Bone marrow (tissue), 2 donors: Measurements from ENCODE around the gene PADI4.
A peak's percentile ranks its signal among the peaks of the same experiment; 100 is the strongest.

Experiments
- DNase-seq, 2 donors: peaks; one replicate each; lab custom pipeline; 2025; lab: John Stamatoyannopoulos, UW

PADI4 gene

DNA sequence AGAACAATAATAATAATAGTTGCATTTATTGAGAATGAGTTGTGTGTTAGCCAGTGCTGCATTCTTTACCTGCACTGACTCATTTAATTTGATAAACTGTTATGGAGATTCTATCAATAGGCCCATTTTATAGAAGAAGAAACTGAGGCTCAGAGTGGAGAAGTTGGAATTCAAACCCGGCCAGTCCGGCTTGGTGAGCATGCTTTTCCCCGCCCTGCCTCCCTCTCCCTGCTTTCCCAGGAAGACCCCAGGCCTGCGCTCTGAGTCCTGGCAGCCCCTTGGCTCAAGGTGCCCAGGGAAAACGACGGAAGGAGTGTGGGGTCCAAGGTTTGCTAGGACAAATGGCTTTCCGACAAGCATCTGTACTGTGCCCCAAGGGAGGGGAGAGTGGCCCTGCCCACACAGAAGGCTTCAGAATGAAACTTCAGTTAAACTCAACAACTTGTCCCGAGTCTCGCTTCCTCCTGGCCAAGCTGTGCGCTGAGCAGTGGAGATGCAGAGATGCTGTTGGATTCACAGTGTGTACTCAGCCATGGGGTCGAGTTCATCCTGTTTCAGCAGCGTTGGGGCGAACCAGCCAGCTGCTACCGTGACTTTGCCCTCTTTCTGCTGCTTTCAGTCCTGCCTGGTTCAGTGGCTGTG is 40.7 kb downstream of the PADI4 start:
- no peak for DNase-seq

- DNase-seq: no peak
These were observed 42.1 kb downstream of the PADI4 start for GRCh38 chr1:17350083-17350482.

- no peak for DNase-seq
These were observed 43.0 kb downstream of the PADI4 start for GRCh38 chr1:17350928-17351446.

DNA sequence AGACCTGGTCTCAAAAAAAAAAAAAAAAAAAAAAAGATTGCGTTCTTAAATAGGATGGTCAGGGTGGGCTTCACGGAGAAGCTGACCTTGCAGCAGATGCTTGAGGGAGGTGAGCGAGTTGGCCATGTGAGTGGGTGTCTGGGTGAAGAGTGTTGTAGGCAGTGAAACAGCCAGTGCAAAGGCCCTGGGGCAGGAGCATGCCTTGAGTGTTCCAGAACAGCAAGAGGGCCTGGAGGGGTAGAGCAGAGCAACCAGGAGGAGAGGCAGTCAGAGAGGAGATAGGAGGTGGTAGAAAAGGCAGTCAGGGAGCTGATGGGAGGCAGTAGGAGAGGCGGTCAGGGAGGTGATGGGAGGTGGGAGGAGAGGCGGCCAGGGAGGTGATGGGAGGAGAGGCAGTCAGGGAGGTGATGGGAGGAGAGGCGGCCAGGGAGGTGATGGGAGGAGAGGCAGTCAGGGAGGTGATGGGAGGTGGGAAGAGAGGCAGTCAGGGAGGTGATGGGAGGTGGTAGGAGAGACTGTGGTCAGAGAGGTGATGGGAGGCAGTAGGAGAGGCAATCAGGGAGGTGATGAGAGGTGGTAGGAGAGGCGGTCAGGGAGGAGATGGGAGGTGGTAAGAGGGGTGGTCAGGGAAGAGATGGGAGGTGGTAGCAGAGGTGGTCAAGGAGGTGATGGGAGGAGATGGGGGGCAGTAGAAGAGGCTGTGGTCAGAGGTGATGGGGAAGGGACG is 43.8 kb downstream of the PADI4 start:
- DNase-seq: no peak

DNA sequence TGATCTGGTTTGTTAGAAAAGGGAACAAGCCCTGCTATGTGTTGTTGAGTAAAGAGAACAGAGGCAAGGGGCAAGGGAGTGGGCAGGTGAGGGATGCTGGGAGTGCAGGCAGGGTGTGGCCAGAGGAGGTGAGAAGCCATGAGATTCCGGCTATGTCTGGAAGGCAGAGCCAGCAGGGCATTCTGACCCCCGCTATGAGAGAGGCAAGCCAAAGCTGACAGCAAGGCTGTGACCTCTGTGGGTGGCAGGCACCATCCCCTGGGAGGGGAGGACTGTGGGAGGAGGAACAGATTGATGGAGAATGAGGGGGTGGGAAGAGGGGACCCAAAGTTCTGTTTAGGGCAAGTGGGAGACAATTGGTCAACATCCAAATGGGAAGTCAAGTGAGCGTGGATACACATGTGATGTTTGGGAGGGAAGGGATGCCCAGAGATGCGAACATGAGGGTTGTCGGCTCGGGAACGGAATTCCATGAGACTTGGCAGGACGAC is 44.5 kb downstream of the PADI4 start:
- no peak for DNase-seq

DNA sequence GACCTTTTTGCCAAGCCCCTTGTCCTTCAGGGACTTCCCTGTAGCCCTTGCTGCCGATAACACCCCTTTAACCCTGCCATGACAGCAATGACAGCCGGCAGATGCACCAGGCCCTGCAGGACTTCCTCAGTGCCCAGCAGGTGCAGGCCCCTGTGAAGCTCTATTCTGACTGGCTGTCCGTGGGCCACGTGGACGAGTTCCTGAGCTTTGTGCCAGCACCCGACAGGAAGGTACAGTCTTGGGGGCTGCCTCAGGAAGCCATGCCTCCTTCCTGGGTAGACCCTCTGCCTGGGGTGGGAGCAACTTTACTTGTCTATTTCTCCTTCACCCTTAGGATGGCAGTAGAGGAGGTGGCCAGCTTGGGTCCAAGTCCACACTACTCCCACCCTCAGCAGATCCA is 47.9 kb downstream of the PADI4 start:
- peak in 1 of 2 donors; percentile 22 for DNase-seq

GRCh38 chr1:17356387-17357026 is 48.5 kb downstream of the PADI4 start:
- no peak for DNase-seq

- DNase-seq: no peak
These were observed 50.6 kb downstream of the PADI4 start for GRCh38 chr1:17358557-17358956.

DNA sequence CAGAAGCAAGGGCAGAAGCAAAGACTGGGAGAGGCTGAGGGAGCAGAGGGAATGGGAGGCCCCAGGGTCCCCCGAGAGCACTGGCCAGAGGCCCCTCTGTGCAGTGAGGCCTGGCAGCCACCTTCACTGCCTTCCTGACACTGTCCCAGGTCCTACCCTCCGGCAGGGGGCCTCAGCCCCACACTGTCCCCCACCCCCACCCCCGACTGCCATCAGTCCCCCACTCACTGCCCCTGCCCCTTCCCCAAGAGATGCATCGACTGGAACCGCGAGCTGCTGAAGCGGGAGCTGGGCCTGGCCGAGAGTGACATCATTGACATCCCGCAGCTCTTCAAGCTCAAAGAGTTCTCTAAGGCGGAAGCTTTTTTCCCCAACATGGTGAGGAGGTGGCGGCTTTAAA is 51.0 kb downstream of the PADI4 start:
- DNase-seq: no peak

- no peak for DNase-seq
These were observed 51.8 kb downstream of the PADI4 start for GRCh38 chr1:17359808-17360207.

- DNase-seq: no peak
These were observed 52.4 kb downstream of the PADI4 start for GRCh38 chr1:17360272-17360956.

- DNase-seq: no peak
These were observed 53.7 kb downstream of the PADI4 start for GRCh38 chr1:17361687-17362086.

DNA sequence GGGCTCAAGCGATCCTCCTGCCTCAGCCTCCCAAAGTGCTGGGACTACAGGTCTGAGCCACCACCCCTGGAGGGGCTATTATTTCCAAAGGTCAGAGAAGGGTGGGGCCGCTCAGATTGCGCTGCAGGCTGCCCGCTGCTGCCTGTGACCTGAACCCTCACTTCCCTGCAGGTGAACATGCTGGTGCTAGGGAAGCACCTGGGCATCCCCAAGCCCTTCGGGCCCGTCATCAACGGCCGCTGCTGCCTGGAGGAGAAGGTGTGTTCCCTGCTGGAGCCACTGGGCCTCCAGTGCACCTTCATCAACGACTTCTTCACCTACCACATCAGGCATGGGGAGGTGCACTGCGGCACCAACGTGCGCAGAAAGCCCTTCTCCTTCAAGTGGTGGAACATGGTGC is 55.4 kb downstream of the PADI4 start:
- DNase-seq: no peak

GRCh38 chr1:17363771-17364170 is 55.8 kb downstream of the PADI4 start:
- DNase-seq: no peak

- peak in 1 of 2 donors; percentile 31 for DNase-seq
These were observed 57.3 kb downstream of the PADI4 start for GRCh38 chr1:17365293-17365692.

GRCh38 chr1:17369466-17369865 is 61.5 kb downstream of the PADI4 start:
- DNase-seq: no peak

DNA sequence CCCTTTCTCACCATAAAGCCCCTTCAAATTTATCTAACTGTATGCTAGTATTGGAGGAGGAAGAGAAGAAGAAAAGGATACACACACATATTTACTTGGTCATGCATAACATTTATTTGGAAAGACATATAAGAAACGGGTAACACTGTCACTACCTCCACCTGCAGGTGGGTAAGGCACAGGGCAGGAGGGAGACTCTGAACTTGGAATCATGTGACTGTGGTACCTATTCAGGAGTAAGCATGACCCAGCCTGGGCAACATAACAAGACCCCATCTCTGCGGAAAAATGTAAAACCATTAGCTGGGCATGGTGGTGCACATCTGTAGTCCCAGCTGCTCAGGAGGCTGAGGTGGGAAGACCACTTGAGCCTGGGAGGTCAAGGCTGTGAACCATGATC is 62.6 kb downstream of the PADI4 start:
- DNase-seq: no peak

DNA sequence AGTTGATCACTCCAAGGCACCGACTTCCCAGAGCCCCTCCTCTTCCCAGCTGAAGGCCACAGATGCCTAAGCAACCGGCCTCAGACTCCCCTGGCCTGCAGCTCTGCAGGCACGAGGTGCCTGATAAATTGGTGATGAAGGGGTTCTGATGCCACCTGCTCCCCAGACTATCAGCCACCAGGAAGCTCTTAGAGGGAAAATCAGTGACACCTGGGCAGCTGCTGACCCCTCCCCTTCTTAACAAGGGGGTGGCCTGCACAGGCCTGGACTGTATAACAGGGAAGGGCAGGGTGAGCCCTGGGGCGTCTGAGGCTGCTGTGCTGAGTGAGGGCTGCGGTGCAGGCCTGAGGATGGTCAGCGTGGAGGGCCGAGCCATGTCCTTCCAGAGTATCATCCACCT is 63.9 kb downstream of the PADI4 start, which contains the start of gene PADI6:
Gene PADI6 (plus strand): TSS at position 301 of the 400 bp plus-strand sequence. CDS start 50 bp downstream, at position 351.
- no peak for DNase-seq

DNA sequence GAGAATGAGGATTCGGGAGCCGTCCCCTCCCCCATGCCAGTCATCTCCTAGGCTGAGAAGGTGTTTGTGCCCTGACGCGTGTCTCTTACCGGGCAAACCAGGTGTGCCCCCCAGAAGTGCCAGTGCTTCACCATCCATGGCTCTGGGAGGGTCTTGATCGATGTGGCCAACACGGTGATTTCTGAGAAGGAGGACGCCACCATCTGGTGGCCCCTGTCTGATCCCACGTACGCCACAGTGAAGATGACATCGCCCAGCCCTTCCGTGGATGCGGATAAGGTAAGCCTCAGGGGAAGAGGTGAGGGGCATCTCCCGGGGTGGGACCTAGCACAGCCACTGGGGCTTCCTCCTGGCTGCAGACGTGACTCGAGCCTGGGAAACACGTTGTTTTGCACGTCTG is 65.0 kb downstream of the PADI4 start:
- no peak for DNase-seq

GRCh38 chr1:17375651-17376050 is 67.7 kb downstream of the PADI4 start:
- DNase-seq: no peak

DNA sequence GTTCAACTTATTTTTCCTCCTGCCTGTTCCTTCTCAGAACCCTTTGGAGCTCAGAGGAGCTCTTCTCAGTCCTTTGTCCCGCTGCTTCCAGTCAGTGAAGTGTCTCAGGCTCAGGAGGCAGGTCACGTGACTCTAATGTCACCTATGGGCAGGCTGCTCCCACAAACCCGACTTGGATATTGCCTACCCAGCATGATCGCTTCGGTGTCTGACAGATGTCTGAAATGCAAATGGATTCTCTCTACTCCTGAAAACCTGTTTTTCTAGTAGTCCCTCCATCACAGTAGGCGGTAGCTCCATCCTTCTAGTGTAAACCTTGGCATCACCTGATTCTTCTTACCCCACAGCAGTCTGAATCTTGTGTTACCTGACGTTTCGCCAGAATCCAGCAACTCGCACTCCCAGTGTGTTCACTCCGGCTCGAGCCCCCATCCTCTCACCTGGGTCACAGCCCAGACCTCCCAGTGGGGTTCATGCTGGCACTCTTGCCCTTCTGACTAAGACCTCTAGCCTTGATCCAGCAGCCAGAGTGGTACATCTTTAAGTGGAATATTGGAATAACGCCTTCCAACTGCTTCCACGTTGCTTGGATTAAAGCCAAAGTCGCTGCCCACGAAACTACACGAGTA is 69.4 kb downstream of the PADI4 start:
- DNase-seq: no peak

GRCh38 chr1:17381161-17381560 is 73.2 kb downstream of the PADI4 start:
- no peak for DNase-seq
